ENCODE measurements around the gene TRIM62. TPM values are rescaled to one million over a fixed set of nuclear protein-coding genes. Genes with fewer than 3 reads are reported as not detected.
A peak's percentile ranks its signal among the peaks of the same experiment; 100 is the strongest.

TRIM62 gene
- total RNA-seq, 4 donors from 2014 or later, result 25.8 to 32.0 (median 29.9) TPM

DNA sequence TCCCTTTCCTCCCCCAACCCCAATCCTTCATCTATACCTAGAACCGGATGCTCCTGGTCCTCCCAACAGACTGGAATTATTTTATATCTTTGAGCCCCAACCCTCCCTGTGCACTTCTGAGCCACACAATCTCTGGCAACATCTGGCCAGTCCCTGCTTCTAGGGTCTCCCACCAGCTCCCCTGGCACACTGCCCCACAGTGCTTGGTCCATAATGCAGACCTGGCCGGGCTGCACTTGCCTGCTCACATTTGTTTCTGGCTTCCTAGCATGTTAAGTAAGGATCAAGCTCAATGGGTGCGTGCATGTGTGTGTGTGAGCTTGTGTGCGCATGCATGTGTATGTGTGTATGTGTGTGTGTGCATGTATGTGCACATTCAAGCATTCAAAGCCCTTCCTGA is 8.8 kb downstream of the TRIM62 start:
- no peak for TF ChIP-seq POLR2A (IDR thresholded peaks at IDR 0.05)
- TF ChIP-seq, protein P1, sequence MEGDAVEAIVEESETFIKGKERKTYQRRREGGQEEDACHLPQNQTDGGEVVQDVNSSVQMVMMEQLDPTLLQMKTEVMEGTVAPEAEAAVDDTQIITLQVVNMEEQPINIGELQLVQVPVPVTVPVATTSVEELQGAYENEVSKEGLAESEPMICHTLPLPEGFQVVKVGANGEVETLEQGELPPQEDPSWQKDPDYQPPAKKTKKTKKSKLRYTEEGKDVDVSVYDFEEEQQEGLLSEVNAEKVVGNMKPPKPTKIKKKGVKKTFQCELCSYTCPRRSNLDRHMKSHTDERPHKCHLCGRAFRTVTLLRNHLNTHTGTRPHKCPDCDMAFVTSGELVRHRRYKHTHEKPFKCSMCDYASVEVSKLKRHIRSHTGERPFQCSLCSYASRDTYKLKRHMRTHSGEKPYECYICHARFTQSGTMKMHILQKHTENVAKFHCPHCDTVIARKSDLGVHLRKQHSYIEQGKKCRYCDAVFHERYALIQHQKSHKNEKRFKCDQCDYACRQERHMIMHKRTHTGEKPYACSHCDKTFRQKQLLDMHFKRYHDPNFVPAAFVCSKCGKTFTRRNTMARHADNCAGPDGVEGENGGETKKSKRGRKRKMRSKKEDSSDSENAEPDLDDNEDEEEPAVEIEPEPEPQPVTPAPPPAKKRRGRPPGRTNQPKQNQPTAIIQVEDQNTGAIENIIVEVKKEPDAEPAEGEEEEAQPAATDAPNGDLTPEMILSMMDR (IDR thresholded peaks at IDR 0.05), result no peak
- WGBS, 2 donors, result 68 to 70% methylated on average over 4 of the region's 4 CpGs
- no peak overlapping the region for H3K4me3 ChIP-seq (ENCODE audit: low read depth, poor library complexity, severe bottlenecking)
- peak in 1 of 2 donors; percentile 79 for DNase-seq (ENCODE audit: low spot score in 2 of 2)
- intact Hi-C loops (cut with DNase I; ENCODE audit: low total_unique reads), result no loop called here

DNA sequence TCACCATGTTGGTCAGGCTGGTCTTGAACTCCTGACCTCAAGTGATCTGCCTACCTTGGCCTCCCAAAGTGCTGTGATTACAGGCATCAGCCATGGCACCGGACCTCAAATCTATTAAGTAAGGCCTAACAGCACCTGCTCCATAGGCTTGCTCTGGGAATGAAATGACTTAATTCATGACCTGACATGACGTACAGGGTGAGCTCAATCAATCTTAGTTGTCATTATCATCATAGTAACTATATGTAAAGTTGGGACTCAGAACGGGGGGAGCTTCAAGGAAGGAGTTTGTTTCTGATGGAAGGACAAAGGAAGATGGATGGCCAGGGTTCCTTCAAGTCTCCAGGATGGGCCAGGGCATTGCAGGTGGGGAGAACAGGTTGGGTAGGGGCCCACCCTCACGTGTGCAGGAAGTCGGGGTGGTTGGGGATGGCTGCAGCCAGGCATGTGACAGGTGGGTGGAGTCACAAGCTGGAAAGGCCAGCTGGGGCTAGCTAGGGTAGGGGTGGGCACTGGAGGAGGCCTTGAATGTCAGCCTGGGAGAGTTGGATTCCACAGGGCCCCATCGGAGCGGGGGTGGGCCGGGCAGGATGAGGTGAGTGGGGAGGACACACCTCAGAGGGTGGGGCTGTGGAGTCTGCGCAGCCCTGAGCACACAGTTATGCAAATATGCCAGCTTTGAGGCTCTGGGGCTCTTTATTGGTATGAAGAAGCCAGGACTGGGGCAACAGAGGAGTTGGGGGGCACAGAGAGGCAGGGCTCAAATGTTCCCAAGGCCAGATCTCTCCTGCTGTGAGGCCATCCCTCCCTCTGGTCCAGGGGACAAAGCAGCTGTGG is 9.6 kb downstream of the TRIM62 start:
- intact Hi-C loops (cut with DNase I; ENCODE audit: low total_unique reads), result no loop called here
- 66 to 68% methylated on average over 8 of the region's 9 CpGs for WGBS, 2 donors
- TF ChIP-seq POLR2A (IDR thresholded peaks at IDR 0.05), result no peak
- TF ChIP-seq, protein P1 (IDR thresholded peaks at IDR 0.05), result no peak
- H3K4me3 ChIP-seq (ENCODE audit: low read depth, poor library complexity, severe bottlenecking), result no peak overlapping the region
- peak in 1 of 2 donors; percentile 45 for DNase-seq (ENCODE audit: low spot score in 2 of 2)

DNA sequence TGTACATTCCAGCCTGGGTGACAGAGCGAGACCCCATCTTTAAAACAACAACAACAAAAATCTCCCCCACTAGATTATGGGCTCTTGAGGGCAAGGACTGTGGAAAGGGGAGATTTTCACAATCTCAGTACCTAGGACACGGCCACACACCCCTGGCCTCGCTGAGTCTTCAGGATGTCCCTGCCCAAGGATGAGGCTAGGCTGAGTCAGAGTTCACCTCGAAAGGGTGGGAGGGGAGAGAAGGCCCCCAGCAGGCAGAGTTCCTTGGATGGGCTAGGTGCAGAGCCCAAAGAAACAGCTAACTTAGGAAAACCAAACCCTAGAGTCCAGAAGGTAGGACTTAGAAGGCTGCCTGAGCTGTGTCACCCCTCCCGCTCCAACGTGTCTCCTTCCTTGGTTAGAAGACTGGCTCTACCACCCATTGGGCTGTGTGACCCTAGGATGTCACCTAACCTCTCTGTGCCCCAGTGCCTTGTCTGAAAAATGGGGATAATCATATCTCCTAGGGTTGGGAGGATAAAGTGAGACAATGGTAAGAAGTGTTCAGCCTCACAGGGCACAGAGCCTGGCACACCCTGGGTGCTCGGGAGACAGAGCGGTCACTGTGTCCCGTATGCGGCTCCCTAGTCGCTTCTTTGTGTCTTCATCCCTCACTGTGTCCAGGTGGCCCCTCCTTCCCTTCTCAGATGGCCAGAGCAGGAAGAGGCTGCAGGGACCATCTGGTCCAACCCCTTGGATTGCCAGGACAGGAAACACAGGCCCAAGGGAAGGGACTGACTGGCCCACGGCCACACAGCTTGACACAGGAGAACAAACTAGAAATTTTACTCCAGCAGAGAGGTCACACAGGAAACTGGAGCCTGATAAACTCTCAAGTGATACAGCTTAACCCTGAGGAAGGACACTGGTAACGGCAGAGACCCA is 11.2 kb downstream of the TRIM62 start:
- peak in 1 of 2 donors; percentile 40 for DNase-seq (ENCODE audit: low spot score in 2 of 2)
- WGBS, 2 donors, result 84 to 91% methylated on average over 13 of the region's 13 CpGs
- intact Hi-C loops (cut with DNase I; ENCODE audit: low total_unique reads), result no loop called here
- H3K4me3 ChIP-seq (ENCODE audit: low read depth, poor library complexity, severe bottlenecking), result no peak overlapping the region
- TF ChIP-seq, protein P1 (IDR thresholded peaks at IDR 0.05), result no peak
- no peak for TF ChIP-seq POLR2A (IDR thresholded peaks at IDR 0.05)

DNA sequence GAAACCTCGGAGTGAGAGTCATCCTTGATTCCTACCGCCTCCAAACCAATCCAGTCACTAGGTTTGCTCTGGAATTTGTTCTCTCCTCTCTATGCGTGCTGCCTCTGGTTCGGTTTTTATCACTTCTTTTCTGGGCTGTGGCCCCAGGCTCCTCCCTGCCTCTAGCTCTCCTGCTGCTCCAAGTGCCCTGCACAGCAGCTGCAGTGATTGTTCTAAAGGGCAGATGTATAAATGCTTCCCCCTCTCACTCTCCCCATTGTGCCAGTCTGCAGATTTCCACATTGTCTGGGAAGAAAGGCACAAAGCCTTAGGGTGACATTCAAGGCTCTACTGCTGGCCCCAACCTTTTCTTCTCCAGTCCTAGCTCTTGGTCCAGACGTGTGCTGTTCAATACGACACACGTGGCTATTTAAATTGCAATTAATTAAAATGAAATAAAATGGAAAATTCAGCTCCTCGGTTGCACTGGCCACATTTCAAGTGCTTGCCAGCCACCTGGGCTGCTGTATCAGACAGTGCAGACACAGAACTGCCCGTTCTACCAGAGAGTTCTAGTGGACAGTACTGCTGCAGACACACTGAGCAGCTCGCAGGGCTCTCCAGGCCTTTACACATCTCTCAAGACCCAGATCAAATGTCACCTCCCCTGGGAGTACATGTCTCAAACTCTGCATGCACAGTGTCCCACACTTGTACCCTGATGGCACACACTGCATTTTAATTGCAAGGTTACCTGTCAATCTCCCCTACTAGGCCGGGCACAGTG is 12.4 kb downstream of the TRIM62 start:
- 68 to 71% methylated on average over 11 of the region's 11 CpGs for WGBS, 2 donors
- intact Hi-C loops (cut with DNase I; ENCODE audit: low total_unique reads), result no loop called here
- TF ChIP-seq, protein P1 (IDR thresholded peaks at IDR 0.05), result no peak
- no peak for TF ChIP-seq POLR2A (IDR thresholded peaks at IDR 0.05)
- DNase-seq (ENCODE audit: low spot score in 2 of 2), result no peak
- H3K4me3 ChIP-seq (ENCODE audit: low read depth, poor library complexity, severe bottlenecking), result no peak overlapping the region

DNA sequence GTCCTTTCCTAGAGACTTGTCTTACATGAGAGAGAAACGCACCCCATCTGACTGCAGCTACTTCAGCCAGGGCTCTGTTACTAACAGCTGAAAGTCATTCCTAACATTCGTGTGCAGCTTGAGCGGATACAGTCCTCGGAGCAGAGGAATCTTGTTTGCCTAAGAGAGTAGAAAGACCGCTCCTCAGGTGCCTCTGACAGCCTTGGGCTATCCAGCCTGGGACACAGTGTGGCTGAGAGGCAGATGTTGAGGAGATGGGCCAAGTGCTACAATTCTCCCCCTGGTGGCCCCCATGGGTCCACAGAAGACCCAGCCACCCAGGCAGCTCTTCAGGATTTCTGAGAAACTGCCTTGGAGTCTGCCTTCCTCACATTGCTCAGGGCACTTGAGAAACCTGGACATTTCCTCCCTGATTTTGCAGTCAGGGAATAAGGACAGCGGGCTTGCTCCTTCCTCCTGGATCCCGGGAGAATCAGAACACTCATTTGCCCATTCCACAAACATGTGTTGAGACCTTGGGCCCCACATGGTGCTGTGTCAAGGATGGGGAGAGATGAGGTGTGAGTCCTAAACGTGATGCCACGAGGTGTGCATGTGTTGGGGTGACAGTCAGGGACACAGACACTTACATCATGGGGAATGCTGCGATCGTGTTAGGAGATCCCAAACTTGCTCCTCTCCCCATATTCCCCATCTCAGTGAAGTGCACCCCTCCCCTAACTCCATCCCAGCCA is 13.1 kb downstream of the TRIM62 start:
- H3K4me3 ChIP-seq (ENCODE audit: low read depth, poor library complexity, severe bottlenecking), result no peak overlapping the region
- 76 to 77% methylated on average over 11 of the region's 11 CpGs for WGBS, 2 donors
- no peak for TF ChIP-seq POLR2A (IDR thresholded peaks at IDR 0.05)
- TF ChIP-seq, protein P1 (IDR thresholded peaks at IDR 0.05), result no peak
- DNase-seq (ENCODE audit: low spot score in 2 of 2), result no peak
- intact Hi-C loops (cut with DNase I; ENCODE audit: low total_unique reads), result no loop called here
